Measurements from ENCODE around the gene THUMPD3.

Gene THUMPD3

GRCh38 chr3:9369508-9369907 is 6.7 kb downstream of the THUMPD3 start:
- Mint-ChIP-seq H3K9me3 (no peaks in the 10 kb centered on the region), H3K4me3 (no peak overlapping the region), H3K4me1 (peaks cover 5% of the 10 kb centered on the region), H3K27ac (no peak overlapping the region), H3K36me3 (ENCODE audit: low read depth) (peaks cover 60% of the 10 kb centered on the region), H3K27me3 (ENCODE audit: low read depth, poor library complexity) (no peaks in the 10 kb centered on the region)
- no peak for DNase-seq
- TF ChIP-seq, protein P1, sequence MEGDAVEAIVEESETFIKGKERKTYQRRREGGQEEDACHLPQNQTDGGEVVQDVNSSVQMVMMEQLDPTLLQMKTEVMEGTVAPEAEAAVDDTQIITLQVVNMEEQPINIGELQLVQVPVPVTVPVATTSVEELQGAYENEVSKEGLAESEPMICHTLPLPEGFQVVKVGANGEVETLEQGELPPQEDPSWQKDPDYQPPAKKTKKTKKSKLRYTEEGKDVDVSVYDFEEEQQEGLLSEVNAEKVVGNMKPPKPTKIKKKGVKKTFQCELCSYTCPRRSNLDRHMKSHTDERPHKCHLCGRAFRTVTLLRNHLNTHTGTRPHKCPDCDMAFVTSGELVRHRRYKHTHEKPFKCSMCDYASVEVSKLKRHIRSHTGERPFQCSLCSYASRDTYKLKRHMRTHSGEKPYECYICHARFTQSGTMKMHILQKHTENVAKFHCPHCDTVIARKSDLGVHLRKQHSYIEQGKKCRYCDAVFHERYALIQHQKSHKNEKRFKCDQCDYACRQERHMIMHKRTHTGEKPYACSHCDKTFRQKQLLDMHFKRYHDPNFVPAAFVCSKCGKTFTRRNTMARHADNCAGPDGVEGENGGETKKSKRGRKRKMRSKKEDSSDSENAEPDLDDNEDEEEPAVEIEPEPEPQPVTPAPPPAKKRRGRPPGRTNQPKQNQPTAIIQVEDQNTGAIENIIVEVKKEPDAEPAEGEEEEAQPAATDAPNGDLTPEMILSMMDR (IDR thresholded peaks at IDR 0.05): no peak

DNA sequence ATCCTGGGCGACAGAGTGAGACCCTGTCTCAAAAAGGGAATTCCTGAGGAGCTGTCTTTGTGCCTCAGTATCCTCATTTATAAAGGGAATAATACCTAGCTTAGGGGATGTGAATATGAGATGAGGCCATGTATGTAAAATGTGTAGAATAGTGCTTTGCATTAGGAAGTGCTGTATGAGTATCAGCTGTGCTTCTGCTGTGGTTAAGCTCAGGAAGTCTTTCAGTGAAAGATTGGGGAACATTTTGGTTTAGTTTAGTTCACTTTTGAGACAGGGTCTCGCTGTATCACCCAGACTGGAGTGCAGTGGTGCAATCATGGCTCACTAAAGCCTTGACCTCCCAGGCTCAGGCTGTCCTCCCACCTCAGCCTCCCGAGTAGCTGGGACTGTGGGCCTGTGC is 10.6 kb downstream of the THUMPD3 start:
- Mint-ChIP-seq H3K36me3 (ENCODE audit: low read depth) (peaks cover 68% of the 10 kb centered on the region), H3K4me3 (no peak overlapping the region), H3K27me3 (ENCODE audit: low read depth, poor library complexity) (no peaks in the 10 kb centered on the region), H3K9me3 (no peaks in the 10 kb centered on the region), H3K4me1 (no peaks in the 10 kb centered on the region), H3K27ac (no peak overlapping the region)
- DNase-seq: no peak
- TF ChIP-seq, protein P1 (IDR thresholded peaks at IDR 0.05): no peak

GRCh38 chr3:9377981-9378380 is 15.1 kb downstream of the THUMPD3 start:
- no peaks in the 10 kb centered on the region for H3K4me1 Mint-ChIP-seq
- TF ChIP-seq, protein P1 (IDR thresholded peaks at IDR 0.05): no peak
- H3K4me3 Mint-ChIP-seq: no peak overlapping the region
- H3K27me3 Mint-ChIP-seq (ENCODE audit: low read depth, poor library complexity): no peaks in the 10 kb centered on the region
- no peaks in the 10 kb centered on the region for H3K9me3 Mint-ChIP-seq
- no peak overlapping the region for H3K27ac Mint-ChIP-seq
- no peak for DNase-seq
- H3K36me3 Mint-ChIP-seq (ENCODE audit: low read depth): peaks cover 68% of the 10 kb centered on the region

- Mint-ChIP-seq H3K27ac (no peak overlapping the region), H3K9me3 (no peaks in the 10 kb centered on the region), H3K27me3 (ENCODE audit: low read depth, poor library complexity) (no peaks in the 10 kb centered on the region), H3K4me1 (no peaks in the 10 kb centered on the region), H3K36me3 (ENCODE audit: low read depth) (peaks cover 63% of the 10 kb centered on the region), H3K4me3 (no peak overlapping the region)
- TF ChIP-seq, protein P1 (IDR thresholded peaks at IDR 0.05): no peak
- no peak for DNase-seq
Observed at GRCh38 chr3:9379327-9379726, 16.5 kb downstream of the THUMPD3 start.

DNA sequence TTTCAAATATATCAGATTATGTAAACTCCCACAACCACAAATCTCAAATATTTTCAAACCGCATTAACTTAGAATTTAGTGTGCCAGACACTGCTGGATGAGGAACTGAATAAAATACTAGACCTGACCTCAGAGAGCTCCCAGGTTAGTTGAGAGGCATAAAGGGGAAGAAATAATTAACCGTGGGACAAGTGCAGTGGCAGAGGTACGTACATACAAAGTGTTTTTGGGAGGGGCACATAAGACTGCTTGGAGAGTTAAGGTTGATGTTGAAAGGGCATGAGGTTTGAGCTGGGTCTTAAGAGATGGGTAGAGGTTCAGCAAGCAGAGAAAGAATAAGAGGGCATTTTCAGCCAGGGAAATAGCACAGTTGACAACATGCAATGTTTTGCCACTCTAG is 17.2 kb downstream of the THUMPD3 start:
- TF ChIP-seq, protein P1 (IDR thresholded peaks at IDR 0.05): no peak
- Mint-ChIP-seq H3K4me3 (no peak overlapping the region), H3K27ac (no peak overlapping the region), H3K4me1 (no peaks in the 10 kb centered on the region), H3K9me3 (no peaks in the 10 kb centered on the region), H3K27me3 (ENCODE audit: low read depth, poor library complexity) (no peaks in the 10 kb centered on the region), H3K36me3 (ENCODE audit: low read depth) (peaks cover 65% of the 10 kb centered on the region)
- DNase-seq: no peak

DNA sequence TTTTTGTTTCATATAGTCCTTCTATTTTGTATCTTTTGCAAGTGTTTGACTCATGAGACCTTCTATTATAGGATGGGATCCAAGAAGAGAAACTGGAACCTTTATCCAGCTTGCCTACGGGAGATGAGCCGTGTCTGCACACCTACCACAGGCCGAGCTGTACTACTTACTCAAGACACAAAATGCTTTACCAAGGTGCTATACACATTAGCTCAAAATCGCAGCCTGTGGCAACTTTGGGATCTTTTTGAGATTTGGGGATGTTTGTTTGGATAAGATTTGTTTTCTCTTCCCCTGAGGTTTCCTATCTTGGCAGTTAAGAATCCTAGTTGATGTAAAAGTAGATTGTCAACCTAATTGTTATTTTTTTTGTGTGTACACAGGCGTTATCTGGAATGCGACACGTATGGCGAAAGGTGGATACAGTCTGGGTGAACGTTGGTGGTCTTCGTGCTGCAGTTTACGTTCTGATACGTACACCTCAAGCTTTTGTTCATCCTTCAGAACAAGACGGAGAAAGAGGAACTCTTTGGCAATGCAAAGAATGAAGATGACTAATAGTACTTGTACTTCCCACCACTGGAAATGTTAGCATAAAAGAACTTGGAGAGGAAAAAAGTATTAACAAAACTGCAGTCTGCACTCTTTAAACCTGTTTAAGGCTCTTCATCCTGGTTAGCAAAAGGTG is 21.4 kb downstream of the THUMPD3 start:
- Mint-ChIP-seq H3K36me3 (ENCODE audit: low read depth) (peaks cover 61% of the 10 kb centered on the region), H3K4me3 (no peak overlapping the region), H3K4me1 (no peaks in the 10 kb centered on the region), H3K9me3 (no peaks in the 10 kb centered on the region), H3K27me3 (ENCODE audit: low read depth, poor library complexity) (no peaks in the 10 kb centered on the region), H3K27ac (peak overlapping the region; percentile 92)
- TF ChIP-seq, protein P1 (IDR thresholded peaks at IDR 0.05): no peak
- no peak for DNase-seq
